Ascending aorta (tissue), 2 donors: ENCODE data around the gene XPNPEP2. TPM values are rescaled to one million over a fixed set of nuclear protein-coding genes. Genes with fewer than 3 reads are reported as not detected.

Source experiments
- DNase-seq, 2 donors: peaks; one replicate each; pipeline ENCODE4 v3.0.0-alpha.2; 2019; ENCODE audit warnings: low spot score in 2 of 2
- H3K27ac ChIP-seq, 2 donors: fragments of 200-600 bp; sonication (generic); one replicate each; pipeline ENCODE4 v1.5.1; 2016 to 2017; ENCODE audit warnings: mild to moderate bottlenecking in 1 of 2
- H3K27me3 ChIP-seq: fragments of 200-600 bp; sonication (generic); one replicate; pipeline ENCODE4 v1.5.1; 2017
- H3K36me3 ChIP-seq, 2 donors: fragments of 200-600 bp; sonication (generic); one replicate each; pipeline ENCODE4 v1.5.1; 2016
- H3K4me1 ChIP-seq, 2 donors: fragments of 200-600 bp; sonication (generic); one replicate each; pipeline ENCODE4 v1.5.1; 2016 to 2017; ENCODE audit warnings: mild to moderate bottlenecking in 1 of 2
- H3K4me3 ChIP-seq, 2 donors: fragments of 200-600 bp; sonication (generic); one replicate each; pipeline ENCODE4 v1.5.1; 2016 to 2017; ENCODE audit warnings: mild to moderate bottlenecking in 1 of 2
- H3K9me3 ChIP-seq, 2 donors: fragments of 200-600 bp; sonication (generic); one replicate each; pipeline ENCODE4 v1.5.1; 2016
- CTCF ChIP-seq, 3 experiments: fragments of 200-600 bp in 2 of 3; fragments of 450-650 bp in 1 of 3; sonication (generic) in 2 of 3; IDR thresholded peaks; one replicate each; pipeline ENCODE4 v1.5.1; 2016 to 2019; ENCODE audit warnings: antibody characterized with exemption in 3 of 3, mild to moderate bottlenecking in 1 of 3, moderate library complexity in 1 of 3
- intact Hi-C: fragments of 100-400 bp; cut with DNase I; formaldehyde crosslinking; loops from one replicate; pipeline ENCODE4 v1.15.1; 2023
- total RNA-seq: library from RNA; depleted of rRNA; stranded (reverse); fragments of >200 nt; gene quantifications from one replicate; pipeline ENCODE4 v1.1.0, GENCODE V29; 2016

Gene XPNPEP2
- total RNA-seq, 1 donor from 2014 or later = 7.7 TPM

GRCh38 chrX:129744861-129745321 is 6.1 kb downstream of the XPNPEP2 start:
- Histone ChIP-seq H3K9me3 (no peaks in the 10 kb centered on the region), H3K27ac (no peak overlapping the region), H3K4me1 (no peaks in the 10 kb centered on the region), H3K4me3 (no peak overlapping the region), H3K27me3 (no peaks in the 10 kb centered on the region), H3K36me3 (no peaks in the 10 kb centered on the region)
- TF ChIP-seq CTCF (IDR thresholded peaks at IDR 0.05) = no peak
- intact Hi-C loops = no loop called here
- no peak for DNase-seq

- no peaks in the 10 kb centered on the region for H3K27me3 ChIP-seq
- TF ChIP-seq CTCF (IDR thresholded peaks at IDR 0.05) = no peak
- no peaks in the 10 kb centered on the region for H3K36me3 ChIP-seq
- no peak overlapping the region for H3K4me3 ChIP-seq
- no peaks in the 10 kb centered on the region for H3K9me3 ChIP-seq
- intact Hi-C loops = no loop called here
- H3K27ac ChIP-seq = no peak overlapping the region
- H3K4me1 ChIP-seq = no peaks in the 10 kb centered on the region
- no peak for DNase-seq
Measured at GRCh38 chrX:129746557-129747470, 8.0 kb downstream of the XPNPEP2 start.

GRCh38 chrX:129747533-129747932 is 8.8 kb downstream of the XPNPEP2 start:
- H3K27me3 ChIP-seq = no peaks in the 10 kb centered on the region
- intact Hi-C loops = no loop called here
- H3K36me3 ChIP-seq = no peaks in the 10 kb centered on the region
- H3K27ac ChIP-seq = no peak overlapping the region
- no peak for DNase-seq
- H3K9me3 ChIP-seq = no peaks in the 10 kb centered on the region
- no peak overlapping the region for H3K4me3 ChIP-seq
- no peaks in the 10 kb centered on the region for H3K4me1 ChIP-seq
- TF ChIP-seq CTCF (IDR thresholded peaks at IDR 0.05) = no peak

- peak in 1 of 2 donors; percentile 78 for DNase-seq
- Histone ChIP-seq H3K36me3 (no peaks in the 10 kb centered on the region), H3K4me3 (no peak overlapping the region), H3K27ac (no peak overlapping the region), H3K4me1 (no peaks in the 10 kb centered on the region), H3K27me3 (no peaks in the 10 kb centered on the region), H3K9me3 (no peaks in the 10 kb centered on the region)
- intact Hi-C loops = no loop called here
- TF ChIP-seq CTCF (IDR thresholded peaks at IDR 0.05) = no peak
Measured at GRCh38 chrX:129748305-129748704, 9.5 kb downstream of the XPNPEP2 start.

- Histone ChIP-seq H3K4me1 (no peaks in the 10 kb centered on the region), H3K9me3 (no peaks in the 10 kb centered on the region), H3K4me3 (no peak overlapping the region), H3K36me3 (no peaks in the 10 kb centered on the region), H3K27me3 (no peaks in the 10 kb centered on the region), H3K27ac (no peak overlapping the region)
- no peak for TF ChIP-seq CTCF (IDR thresholded peaks at IDR 0.05)
- no peak for DNase-seq
- intact Hi-C loops = no loop called here
Measured at GRCh38 chrX:129749069-129749468, 10.3 kb downstream of the XPNPEP2 start.
